ENCODE results near the gene POU5F1.
"Not testable (repeated sequence)": the region's sequence is repeated elsewhere in the genome, so short reads cannot be mapped to it uniquely, and the experiment has no call there.

DNA sequence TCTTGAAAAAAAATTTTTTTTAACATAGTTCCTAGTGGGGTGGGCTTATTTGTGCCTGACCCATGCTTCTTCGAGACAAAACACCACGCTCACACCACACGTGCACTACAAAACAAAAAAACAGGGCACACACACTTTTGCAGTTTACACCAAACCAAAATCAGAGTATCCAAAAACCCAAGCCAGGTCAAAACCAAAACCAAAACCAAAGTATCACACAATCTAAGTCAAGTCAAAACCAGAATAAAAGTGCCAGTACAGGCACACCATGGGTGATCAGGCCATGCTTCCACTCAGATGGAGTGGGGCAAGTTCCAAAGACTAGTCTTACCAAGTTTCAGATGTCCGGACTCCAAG, 15.2 kb upstream of the POU5F1 start:
- TF ChIP-seq, protein P1, sequence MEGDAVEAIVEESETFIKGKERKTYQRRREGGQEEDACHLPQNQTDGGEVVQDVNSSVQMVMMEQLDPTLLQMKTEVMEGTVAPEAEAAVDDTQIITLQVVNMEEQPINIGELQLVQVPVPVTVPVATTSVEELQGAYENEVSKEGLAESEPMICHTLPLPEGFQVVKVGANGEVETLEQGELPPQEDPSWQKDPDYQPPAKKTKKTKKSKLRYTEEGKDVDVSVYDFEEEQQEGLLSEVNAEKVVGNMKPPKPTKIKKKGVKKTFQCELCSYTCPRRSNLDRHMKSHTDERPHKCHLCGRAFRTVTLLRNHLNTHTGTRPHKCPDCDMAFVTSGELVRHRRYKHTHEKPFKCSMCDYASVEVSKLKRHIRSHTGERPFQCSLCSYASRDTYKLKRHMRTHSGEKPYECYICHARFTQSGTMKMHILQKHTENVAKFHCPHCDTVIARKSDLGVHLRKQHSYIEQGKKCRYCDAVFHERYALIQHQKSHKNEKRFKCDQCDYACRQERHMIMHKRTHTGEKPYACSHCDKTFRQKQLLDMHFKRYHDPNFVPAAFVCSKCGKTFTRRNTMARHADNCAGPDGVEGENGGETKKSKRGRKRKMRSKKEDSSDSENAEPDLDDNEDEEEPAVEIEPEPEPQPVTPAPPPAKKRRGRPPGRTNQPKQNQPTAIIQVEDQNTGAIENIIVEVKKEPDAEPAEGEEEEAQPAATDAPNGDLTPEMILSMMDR (IDR thresholded peaks at IDR 0.05) = not testable (repeated sequence)
- not testable (repeated sequence) for TF ChIP-seq GATA2 (CRISPR knock-in tag; IDR thresholded peaks at IDR 0.05); RAD21 (IDR thresholded peaks at IDR 0.05; ENCODE audit: low read length)
